ENCODE data around the gene OTOP3.
A peak's percentile ranks its signal among the peaks of the same experiment; 100 is the strongest.
"Not testable (repeated sequence)": the region's sequence is repeated elsewhere in the genome, so short reads cannot be mapped to it uniquely, and the experiment has no call there.

OTOP3 gene

DNA sequence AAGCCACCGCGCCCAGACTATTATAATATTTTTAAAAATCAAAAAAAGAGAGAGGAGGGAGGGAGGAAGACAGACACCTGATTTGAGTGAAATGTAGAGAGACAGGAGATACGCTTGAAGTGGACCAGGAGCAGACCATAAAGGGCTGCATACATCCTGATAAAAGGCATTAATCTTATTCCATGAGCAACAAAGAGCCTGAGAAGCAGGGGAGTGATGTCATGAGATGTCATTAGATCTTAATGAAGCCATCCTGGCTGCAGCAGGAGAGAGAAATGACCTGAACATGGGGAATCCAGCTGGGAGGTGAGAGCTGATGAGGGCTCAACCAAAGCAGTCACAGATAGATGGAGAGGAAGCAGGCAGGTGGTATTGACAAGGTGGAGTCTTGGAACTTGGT, 42.1 kb downstream of the OTOP3 start:
- Histone ChIP-seq H3K4me3 (ENCODE audit: low read depth, low read length) (no peak overlapping the region), H3K9me3 (ENCODE audit: severe bottlenecking) (no peaks in the 10 kb centered on the region), H3K27me3 (ENCODE audit: insufficient read depth, low read depth, severe bottlenecking) (peaks cover 17% of the 10 kb centered on the region), H3K27ac (no peak overlapping the region), H3K36me3 (no peaks in the 10 kb centered on the region)
- DNase-seq = no peak
- TF ChIP-seq, protein P1, sequence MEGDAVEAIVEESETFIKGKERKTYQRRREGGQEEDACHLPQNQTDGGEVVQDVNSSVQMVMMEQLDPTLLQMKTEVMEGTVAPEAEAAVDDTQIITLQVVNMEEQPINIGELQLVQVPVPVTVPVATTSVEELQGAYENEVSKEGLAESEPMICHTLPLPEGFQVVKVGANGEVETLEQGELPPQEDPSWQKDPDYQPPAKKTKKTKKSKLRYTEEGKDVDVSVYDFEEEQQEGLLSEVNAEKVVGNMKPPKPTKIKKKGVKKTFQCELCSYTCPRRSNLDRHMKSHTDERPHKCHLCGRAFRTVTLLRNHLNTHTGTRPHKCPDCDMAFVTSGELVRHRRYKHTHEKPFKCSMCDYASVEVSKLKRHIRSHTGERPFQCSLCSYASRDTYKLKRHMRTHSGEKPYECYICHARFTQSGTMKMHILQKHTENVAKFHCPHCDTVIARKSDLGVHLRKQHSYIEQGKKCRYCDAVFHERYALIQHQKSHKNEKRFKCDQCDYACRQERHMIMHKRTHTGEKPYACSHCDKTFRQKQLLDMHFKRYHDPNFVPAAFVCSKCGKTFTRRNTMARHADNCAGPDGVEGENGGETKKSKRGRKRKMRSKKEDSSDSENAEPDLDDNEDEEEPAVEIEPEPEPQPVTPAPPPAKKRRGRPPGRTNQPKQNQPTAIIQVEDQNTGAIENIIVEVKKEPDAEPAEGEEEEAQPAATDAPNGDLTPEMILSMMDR (IDR thresholded peaks at IDR 0.05; ENCODE audit: low read depth, low read length) = no peak

DNA sequence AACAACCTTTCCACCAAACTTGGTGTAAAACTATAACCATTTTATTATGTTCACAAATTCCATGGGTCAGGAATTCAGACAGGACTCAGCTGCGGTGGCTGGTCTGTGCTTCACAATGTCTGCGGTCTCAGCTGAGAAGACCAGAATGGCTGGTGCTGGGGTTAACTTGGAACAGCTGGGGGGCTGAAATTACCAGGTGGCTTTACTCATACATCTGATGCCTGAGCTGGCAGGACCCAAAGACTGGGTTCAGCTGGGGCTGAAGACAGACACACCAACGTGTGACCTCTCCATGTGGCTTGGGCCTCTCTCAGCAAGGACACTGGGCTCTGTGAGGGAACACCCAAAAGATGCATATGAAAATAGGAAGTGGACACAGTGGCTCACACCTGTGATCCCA, 42.5 kb downstream of the OTOP3 start:
- Histone ChIP-seq H3K9me3 (ENCODE audit: severe bottlenecking) (no peaks in the 10 kb centered on the region), H3K36me3 (no peaks in the 10 kb centered on the region), H3K27me3 (ENCODE audit: insufficient read depth, low read depth, severe bottlenecking) (peaks cover 14% of the 10 kb centered on the region), H3K27ac (no peak overlapping the region), H3K4me3 (ENCODE audit: low read depth, low read length) (no peak overlapping the region)
- TF ChIP-seq, protein P1 (IDR thresholded peaks at IDR 0.05; ENCODE audit: low read depth, low read length) = no peak
- no peak for DNase-seq

DNA sequence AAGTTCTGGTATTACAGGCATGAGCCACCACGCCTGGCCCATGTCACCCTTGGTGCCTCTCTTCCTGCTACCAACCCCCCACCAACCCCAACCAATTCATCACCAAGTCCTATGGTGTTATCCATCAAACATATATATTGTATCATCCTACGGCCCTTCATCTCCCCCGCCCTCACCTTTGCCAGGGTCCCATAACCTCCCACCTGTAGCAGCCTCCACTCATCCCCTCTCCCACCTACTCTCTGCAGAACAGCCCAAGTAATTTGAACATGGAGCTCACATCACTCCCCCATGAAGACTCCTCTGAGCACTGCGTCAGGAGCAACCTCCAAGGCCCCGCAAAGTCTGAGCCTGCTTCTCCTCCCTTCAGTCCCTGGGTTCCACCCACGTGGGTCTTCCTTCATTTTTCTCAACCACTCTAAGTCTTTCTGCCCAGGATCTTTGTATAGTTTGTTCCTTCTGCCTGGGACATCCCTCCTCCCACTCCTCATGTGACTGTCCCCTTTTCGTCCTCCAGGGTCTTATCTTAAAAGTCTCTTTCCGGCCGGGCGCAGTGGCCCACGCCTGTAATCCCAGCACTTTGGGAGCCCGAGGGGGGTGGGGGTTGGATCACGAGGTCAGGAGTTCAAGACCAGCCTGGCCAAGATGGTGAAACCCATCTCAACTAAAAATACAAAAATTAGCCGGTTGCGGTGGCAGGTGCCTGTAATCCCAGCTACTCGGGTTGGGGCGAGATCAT, 43.9 kb downstream of the OTOP3 start:
- no peaks in the 10 kb centered on the region for H3K9me3 ChIP-seq (ENCODE audit: severe bottlenecking)
- no peak overlapping the region for H3K27ac ChIP-seq
- TF ChIP-seq, protein P1 (IDR thresholded peaks at IDR 0.05; ENCODE audit: low read depth, low read length) = no peak
- peaks cover under 1% of the 10 kb centered on the region for H3K27me3 ChIP-seq (ENCODE audit: insufficient read depth, low read depth, severe bottlenecking)
- H3K36me3 ChIP-seq = no peaks in the 10 kb centered on the region
- DNase-seq = no peak
- H3K4me3 ChIP-seq (ENCODE audit: low read depth, low read length) = no peak overlapping the region

DNA sequence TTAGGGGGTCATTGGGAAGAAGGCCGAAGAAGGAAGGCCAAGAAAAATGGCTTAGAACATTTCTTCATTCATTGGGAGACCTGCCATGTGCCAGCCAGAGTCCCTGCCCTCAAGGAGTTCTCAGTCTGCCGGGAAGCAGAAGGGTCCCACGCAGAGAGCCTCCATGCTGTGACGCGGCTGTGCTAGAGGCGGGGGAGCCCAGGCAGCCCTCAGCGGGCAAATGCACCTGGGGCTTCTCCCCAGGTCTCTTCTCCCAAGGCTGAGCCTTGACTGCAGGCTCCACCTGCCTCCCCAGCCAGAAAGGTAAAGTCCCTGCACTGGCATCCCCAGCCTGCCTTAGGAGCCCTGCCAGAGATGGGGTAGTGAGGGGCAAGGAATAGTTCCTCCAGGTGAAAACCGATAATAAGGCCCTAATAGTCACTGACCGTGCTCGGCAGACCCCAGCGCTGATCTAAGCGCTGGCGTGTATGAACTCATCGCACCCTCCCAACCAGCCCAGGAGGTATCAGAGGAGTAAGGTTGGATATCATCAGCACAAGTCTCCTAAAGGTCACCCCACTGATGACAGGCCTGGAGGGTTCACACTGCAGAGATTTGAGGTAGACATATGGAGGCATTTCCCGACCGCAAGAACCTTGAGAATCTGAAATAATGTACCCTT, 45.8 kb downstream of the OTOP3 start:
- Histone ChIP-seq H3K9me3 (ENCODE audit: severe bottlenecking) (no peaks in the 10 kb centered on the region), H3K27ac (peak overlapping the region; percentile 95), H3K36me3 (no peaks in the 10 kb centered on the region), H3K27me3 (ENCODE audit: insufficient read depth, low read depth, severe bottlenecking) (no peaks in the 10 kb centered on the region), H3K4me3 (ENCODE audit: low read depth, low read length) (peak overlapping the region; percentile 91)
- DNase-seq = peak; percentile 46
- TF ChIP-seq, protein P1 (IDR thresholded peaks at IDR 0.05; ENCODE audit: low read depth, low read length) = no peak

DNA sequence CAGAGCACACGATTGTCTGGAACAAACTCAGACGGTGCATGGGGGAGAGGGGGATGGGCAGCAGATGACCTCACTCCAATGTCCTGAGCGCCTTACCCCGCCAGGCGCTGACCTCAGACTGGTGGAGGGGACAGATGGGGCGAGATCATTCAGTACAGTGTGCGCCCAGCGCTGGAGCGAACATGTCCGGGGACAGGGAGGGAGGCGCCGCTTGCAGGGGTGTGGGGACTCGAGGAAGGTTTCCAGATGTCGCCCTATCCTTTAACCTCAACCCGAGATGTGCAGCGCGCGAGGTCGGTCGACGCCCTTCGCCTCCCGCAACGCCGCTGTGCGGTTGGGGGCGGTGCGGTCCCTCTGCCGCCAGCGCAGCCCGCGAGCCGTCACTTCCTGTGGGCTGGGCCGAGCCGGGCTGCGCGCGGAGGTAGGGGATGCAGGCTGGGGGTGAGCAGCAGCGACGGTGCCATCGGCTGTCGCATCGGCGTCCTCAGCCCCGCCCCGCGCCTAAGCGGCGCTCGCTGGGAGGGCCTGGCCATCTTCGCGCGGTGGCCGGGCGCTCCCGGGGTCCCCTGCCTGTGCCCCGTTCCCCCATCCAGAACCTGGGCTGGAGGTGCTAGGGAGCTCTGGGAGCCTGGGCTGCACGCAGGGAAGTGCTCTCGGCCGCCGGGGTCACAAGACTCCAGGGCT, 46.4 kb downstream of the OTOP3 start:
- H3K27me3 ChIP-seq (ENCODE audit: insufficient read depth, low read depth, severe bottlenecking) = no peaks in the 10 kb centered on the region
- peak overlapping the region; percentile 95 for H3K27ac ChIP-seq
- TF ChIP-seq, protein P1 (IDR thresholded peaks at IDR 0.05; ENCODE audit: low read depth, low read length) = peak; percentile 16; the same call in 1 of the 2 replicates
- H3K9me3 ChIP-seq (ENCODE audit: severe bottlenecking) = no peaks in the 10 kb centered on the region
- H3K4me3 ChIP-seq (ENCODE audit: low read depth, low read length) = peak overlapping the region; percentile 91
- peak; percentile 97 for DNase-seq
- H3K36me3 ChIP-seq = no peaks in the 10 kb centered on the region

DNA sequence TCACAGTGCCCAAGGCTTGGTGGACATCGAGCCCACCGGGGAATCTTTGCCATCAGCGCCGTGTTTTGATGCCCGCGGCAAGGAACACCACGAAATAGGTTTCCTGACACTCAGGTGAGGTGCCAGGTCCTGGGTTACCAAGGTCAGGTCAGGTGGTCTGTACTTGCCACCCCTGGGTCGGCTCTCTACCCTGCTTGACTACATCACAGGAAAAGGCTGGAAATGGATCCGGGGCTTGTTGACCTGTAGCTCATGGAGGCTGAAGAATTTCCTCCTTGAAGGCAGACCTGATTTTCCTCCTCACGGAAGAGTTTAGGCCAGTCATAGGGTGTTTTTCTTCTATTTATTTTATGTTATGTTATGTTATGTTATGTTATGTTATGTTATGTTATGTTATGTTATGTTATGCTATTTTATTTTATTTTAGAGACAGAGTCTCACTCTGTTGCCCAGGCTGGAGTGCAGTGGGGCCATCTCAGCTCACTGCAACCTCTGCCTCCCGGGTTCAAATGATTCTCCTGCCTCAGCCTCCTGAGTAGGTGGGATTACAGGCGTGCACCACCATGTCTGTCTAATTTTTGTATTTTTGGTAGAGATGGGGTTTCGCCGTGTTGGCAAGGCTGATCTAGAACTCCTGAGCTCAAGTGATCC, 47.1 kb downstream of the OTOP3 start:
- Histone ChIP-seq H3K27ac (peak overlapping the region; percentile 95), H3K4me3 (ENCODE audit: low read depth, low read length) (peak overlapping the region; percentile 91)
- H3K36me3 ChIP-seq; H3K9me3 ChIP-seq (ENCODE audit: severe bottlenecking); H3K27me3 ChIP-seq (ENCODE audit: insufficient read depth, low read depth, severe bottlenecking): not testable (repeated sequence)
- DNase-seq = peak; percentile 46
